Activated T-cell treated with anti-CD3 and anti-CD28 coated beads for 48 hours (primary cell): ENCODE results near the gene CDKN1C.

Experiments
- DNase-seq: peaks from one replicate; pipeline ENCODE4 v3.0.0-alpha.2; 2020; ENCODE audit warnings: low read depth

CDKN1C gene

DNA sequence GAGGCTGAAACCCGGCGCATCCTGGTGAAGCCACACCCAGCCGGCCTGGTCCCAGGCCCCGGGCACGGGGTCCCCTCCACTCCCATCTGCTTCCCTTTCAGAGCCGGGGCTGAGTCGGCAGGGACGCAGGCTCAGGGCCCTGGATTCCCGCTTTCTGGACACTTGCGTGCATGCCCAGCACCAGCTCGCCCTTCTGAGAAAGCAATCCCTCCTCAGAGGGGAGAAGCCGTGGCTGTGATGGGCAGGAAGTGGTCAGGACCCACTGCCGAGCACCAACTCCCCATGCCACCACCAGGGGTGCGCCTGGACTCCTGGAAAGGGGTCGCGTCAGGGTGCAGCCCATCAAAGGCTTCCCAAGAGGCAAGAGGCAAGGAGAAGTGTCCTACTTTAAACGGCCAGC, 15.1 kb downstream of the CDKN1C start:
- DNase-seq: no peak

- DNase-seq: no peak
These were observed 15.8 kb downstream of the CDKN1C start for GRCh38 chr11:2869561-2870427.

- DNase-seq: no peak
These were observed 16.4 kb downstream of the CDKN1C start for GRCh38 chr11:2869134-2869526.

DNA sequence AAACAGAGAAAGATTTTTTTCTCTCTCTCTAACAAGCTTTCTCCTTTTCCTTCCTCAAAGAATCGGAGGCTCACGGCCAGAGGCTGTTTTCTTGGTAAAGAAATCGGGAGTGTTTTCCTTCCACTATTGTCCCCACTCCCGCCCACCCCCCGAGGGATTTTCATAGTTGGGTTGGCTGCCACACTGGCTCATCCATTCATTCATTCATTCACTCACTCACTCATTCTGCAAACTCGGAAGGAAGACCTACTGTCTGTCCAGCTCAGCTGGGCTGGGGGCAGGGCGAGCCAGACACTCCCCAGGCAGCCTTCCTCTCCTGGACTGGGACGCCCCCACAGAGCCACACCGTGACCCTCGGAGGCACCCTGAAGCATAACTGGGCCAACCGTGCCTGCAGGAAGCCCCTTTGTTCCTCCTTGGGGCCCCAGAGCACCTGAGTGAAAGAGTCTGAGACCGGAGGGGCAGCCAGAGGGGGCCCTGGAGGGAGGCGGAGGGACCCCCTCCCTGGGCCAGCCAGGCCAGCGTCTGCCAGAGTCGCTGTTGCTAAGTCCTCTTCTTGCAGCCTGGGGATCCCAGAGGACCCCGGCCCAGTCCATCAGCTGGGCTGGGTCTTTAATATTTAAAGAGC, 17.0 kb downstream of the CDKN1C start:
- no peak for DNase-seq

DNA sequence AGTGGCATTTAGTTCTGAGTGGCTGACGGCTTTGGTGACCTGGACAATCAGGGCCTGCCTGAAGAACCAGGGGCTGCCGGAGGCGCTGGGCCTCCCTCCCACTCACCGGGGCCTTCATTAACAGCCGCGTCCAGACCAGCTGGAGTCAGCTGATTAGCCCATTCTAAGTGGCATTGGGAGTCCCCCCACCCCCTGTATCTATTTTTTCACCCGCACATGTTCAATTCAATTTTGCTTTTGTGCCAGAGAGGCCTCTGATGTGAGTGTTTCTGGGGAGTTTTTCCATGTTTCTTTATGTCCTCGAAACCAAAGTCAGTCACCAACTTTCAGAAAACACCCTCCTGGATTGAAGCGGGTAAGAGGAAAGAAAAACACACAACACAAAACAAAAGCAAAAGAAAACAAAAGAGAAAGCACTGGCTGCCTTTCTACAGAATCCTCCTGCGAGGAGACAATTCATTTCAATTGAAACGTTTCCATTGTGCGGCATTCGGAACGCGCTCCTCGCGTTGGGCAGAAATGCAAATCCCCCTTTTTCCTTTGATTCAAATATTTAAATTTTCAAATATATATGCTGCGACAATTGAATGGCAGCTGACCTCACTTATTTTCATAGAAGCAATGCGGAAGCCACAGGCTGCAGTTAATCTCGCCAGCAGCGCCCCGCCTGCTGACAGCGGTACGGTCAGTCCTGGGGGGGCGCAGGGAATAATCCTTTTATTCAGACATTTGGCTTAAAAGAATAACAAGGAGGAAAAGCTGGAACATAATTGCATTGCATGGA, 17.7 kb downstream of the CDKN1C start:
- DNase-seq: no peak

GRCh38 chr11:2867142-2867541, 18.4 kb downstream of the CDKN1C start:
- no peak for DNase-seq

DNA sequence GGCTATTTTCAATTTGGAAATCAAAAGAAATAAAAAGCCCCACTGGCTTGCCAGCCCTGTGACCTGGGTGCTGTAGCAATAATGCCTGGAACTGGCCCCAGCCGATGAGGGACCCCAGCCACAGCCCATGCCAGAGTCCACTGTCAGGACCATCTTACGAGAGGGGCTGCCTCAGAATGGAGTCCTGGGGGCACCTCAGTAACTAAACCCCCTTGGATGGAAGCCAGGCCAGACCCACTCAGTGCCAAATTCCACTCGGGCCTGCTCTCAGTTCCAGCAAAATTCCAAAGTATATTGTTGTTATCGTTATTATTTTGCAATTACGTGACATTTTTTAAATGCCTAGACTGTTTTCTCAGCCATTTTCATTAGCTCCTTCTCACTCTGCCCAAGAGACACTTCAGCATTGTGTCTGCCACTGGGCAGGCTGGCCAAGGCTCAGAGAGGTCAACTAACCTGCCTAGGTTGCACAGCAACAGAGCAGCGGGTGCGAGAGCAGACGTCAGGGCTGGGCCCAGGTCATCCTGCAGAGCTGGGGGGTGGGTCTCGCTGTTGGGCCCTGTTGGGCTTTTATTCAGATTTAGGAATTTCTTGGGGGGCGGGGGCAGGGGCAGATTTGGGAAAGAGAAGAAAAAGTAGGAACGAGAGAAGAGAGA, 19.5 kb downstream of the CDKN1C start:
- DNase-seq: no peak

DNA sequence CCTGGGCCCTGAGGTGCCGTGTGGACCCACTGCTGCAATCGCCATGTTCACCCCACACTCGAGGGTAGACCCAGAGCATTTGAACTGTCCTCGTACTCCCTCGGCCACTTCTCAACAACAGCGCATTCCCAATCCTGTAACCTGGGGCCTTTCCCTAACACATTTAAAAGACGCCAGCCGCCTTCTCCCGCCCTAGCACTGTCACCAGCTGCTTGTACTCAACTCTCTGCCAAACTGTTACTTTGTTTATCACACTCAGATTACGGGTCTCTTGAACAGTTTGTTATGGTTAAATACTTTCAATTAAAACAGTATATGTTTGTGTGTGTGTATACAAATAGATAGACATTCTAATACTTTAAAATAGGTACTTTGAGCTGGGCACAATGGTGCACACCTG, 20.7 kb downstream of the CDKN1C start:
- no peak for DNase-seq

DNA sequence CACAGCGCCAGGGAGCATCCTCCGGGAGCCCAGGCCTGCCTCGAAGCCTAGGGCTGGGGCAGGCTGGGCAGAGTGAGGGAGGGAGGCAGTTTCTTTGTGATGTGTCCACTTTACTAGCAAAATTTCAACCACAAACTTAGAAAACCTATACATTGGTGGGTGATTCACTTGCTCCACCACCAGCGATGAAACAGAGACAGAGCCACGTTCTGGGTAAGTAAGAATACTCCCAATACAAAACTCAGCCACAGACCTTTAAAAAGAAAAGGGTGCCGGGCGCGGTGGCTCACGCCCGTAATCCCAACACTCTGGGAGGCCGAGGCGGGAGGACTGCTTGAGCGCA, 22.3 kb downstream of the CDKN1C start:
- DNase-seq: no peak

- no peak for DNase-seq
These were observed 22.9 kb downstream of the CDKN1C start for GRCh38 chr11:2862395-2863275.

DNA sequence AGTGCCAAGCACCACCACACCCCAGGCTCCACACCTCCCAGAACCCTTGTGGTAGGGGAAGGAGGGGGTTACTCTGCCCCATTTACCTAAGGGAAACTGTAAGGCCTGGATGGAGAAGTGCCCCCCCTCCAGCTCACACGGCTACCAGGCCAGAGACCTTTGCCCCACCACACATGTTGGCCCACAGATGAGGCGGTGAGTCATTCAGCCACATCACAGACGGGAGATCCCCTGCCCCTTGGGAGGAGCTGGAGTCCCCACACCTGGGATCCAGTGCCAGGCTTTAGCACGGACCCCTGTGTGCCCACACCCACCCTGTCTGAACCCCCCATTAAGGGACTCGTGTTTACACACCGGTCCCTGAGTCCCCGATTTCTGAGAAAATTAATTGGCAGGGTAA, 24.9 kb downstream of the CDKN1C start:
- DNase-seq: no peak

- no peak for DNase-seq
These were observed 25.9 kb downstream of the CDKN1C start for GRCh38 chr11:2859699-2860037.

DNA sequence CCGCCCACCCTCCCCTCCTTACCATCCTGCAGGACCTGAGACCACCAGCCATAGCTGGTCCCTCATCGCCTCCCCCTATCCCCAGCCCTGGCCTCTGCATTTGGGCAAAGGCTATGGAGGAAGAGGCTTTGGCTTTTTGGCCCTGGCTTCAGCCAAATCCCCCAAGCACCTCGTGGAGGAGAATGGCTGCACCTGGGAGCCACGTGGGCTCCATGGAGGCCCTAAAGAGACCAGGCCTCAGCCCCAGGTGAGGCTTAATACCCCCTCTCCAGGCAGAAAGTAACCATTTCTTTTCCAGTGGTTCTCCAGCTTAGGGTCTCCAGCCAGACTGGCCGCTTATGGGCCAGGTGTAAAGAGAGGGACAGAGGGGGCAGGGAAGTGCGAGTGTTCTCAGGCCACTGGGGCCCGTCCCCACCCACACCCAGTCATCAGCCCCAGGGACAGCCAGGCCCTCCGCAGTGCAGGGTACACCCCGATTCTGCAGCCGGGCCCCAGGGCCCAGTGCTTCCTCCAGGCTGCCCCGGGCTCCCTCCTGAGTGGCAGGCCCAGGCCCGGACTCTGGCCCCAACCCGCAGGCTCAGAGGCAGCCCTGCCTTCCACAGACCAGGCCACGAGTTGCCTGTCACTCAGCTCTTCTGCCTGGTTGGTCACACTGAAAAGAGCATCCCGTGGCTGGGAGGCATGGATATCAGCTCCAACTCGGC, 26.4 kb downstream of the CDKN1C start:
- DNase-seq: no peak

- no peak for DNase-seq
These were observed 27.7 kb downstream of the CDKN1C start for GRCh38 chr11:2857918-2858317.

GRCh38 chr11:2857276-2857675, 28.3 kb downstream of the CDKN1C start:
- DNase-seq: no peak

DNA sequence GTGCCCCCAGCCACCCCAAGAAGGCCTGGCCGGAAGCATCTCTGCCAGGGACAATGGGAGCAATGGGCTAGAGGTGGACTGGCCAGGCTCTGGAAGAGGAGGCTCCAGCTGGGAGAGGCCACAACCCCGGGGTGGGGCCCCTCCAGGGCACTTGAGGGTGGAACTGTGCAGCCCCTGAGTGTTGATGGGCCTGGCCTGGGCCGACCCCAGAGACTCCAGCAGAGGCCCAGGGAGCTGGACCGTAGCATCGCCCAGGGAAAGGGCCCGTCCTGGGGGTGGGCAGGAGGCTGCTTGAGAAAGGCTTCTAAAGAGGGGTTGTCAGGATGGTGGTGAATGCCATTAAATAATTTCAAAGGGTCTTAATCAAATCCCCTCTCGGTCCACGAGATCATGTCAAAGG, 30.4 kb downstream of the CDKN1C start:
- DNase-seq: no peak

- DNase-seq: no peak
These were observed 31.5 kb downstream of the CDKN1C start for GRCh38 chr11:2853997-2854560.

- DNase-seq: no peak
These were observed 32.2 kb downstream of the CDKN1C start for GRCh38 chr11:2853401-2853800.

- DNase-seq: no peak
These were observed 35.4 kb downstream of the CDKN1C start for GRCh38 chr11:2849994-2850770.

DNA sequence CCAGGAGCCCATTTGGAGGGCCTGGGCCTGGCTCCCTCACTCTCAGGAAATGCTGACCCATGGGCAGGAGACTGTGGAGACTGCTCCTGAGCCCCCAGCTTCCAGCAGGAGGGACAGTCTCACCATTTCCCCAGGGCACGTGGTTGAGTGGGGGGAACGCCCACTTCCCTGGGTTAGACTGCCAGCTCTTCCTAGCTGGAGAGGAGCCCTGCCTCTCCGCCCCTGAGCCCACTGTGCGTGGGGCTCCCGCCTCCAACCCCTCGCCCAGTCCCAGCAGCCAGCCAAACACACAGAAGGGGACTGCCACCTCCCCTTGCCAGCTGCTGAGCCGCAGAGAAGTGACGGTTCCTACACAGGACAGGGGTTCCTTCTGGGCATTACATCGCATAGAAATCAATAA, 37.1 kb downstream of the CDKN1C start:
- no peak for DNase-seq
